OCI-LY7 (cell line): Measurements from ENCODE around the gene KRTAP16-1.
"Not testable (repeated sequence)": the region's sequence is repeated elsewhere in the genome, so short reads cannot be mapped to it uniquely, and the experiment has no call there.

Experiments
- CTCF ChIP-seq: fragments of 200-600 bp; sonication (generic); conservative IDR thresholded peaks from 2 replicates; pipeline ENCODE4 v1.5.1; 2014; ENCODE audit warnings: mild to moderate bottlenecking, antibody characterized with exemption, low read length, moderate library complexity, mixed read lengths
- EZH2phosphoT487 ChIP-seq: fragments of 200-600 bp; sonication (generic); IDR thresholded peaks from 2 replicates; pipeline ENCODE4 v1.6.1; 2018; ENCODE audit warnings: low read depth, borderline replicate concordance, mild to moderate bottlenecking, mixed run types, antibody characterized with exemption, low read length, moderate library complexity, mixed read lengths

GRCh38 chr17:41346421-41346820 lies 37.3 kb upstream of the KRTAP16-1 start:
- not testable (repeated sequence) for TF ChIP-seq CTCF, EZH2phosphoT487
